DOHH2 (cell line): ENCODE data around the gene DNAJB7.
"Not testable (repeated sequence)": the region's sequence is repeated elsewhere in the genome, so short reads cannot be mapped to it uniquely, and the experiment has no call there.

ENCODE experiments used
- H3F3A ChIP-seq: fragments of 200-600 bp; sonication (generic), shearing (Covaris generic); 2 replicates; pipeline ENCODE4 v1.6.0; 2016; ENCODE audit warnings: antibody characterized with exemption, mild to moderate bottlenecking; ENCODE audit not compliant: control insufficient read depth, insufficient read depth
- H3K27ac ChIP-seq: fragments of 200-600 bp; sonication (generic); 2 replicates; pipeline ENCODE4 v1.5.1; 2014; ENCODE audit warnings: low read depth, mild to moderate bottlenecking, low read length, moderate library complexity
- H3K27me3 ChIP-seq: fragments of 200-600 bp; sonication (generic); 2 replicates; pipeline ENCODE4 v1.6.1; 2014; ENCODE audit warnings: mild to moderate bottlenecking, low read length, mixed read lengths; ENCODE audit not compliant: control insufficient read depth
- H3K36me3 ChIP-seq: fragments of 200-600 bp; sonication (generic); 2 replicates; pipeline ENCODE4 v1.6.1; 2014; ENCODE audit warnings: mild to moderate bottlenecking, low read length, moderate library complexity, mixed read lengths; ENCODE audit not compliant: control insufficient read depth
- H3K4me1 ChIP-seq: fragments of 200-600 bp; sonication (generic); 2 replicates; pipeline ENCODE4 v1.6.1; 2014; ENCODE audit warnings: mild to moderate bottlenecking, low read length, mixed read lengths; ENCODE audit not compliant: control insufficient read depth
- H3K4me2 ChIP-seq: fragments of 200-600 bp; sonication (generic); 2 replicates; pipeline ENCODE4 v1.6.0; 2014; ENCODE audit warnings: mild to moderate bottlenecking, low read length, moderate library complexity
- H3K4me3 ChIP-seq: fragments of 200-600 bp; sonication (generic); 2 replicates; pipeline ENCODE4 v1.5.1; 2014; ENCODE audit warnings: mild to moderate bottlenecking, low read length, mixed read lengths
- H3K79me2 ChIP-seq: fragments of 200-600 bp; sonication (generic); 2 replicates; pipeline ENCODE4 v1.6.1; 2014; ENCODE audit warnings: mild to moderate bottlenecking, low read length, mixed read lengths; ENCODE audit not compliant: control insufficient read depth
- H3K9me2 ChIP-seq: fragments of 200-600 bp; sonication (generic); replicated peaks from 2 replicates; pipeline ENCODE4 v1.6.1; 2014; ENCODE audit warnings: mild to moderate bottlenecking, low read length, mixed read lengths; ENCODE audit not compliant: control insufficient read depth
- H3K9me3 ChIP-seq: fragments of 200-600 bp; sonication (generic); 2 replicates; pipeline ENCODE4 v1.6.1; 2014; ENCODE audit warnings: antibody characterized with exemption, low read length, mixed read lengths; ENCODE audit not compliant: control insufficient read depth, insufficient read depth
- H4K20me1 ChIP-seq: fragments of 200-600 bp; sonication (generic); 2 replicates; pipeline ENCODE4 v1.6.0; 2014; ENCODE audit warnings: low read depth, mild to moderate bottlenecking, antibody characterized with exemption, low read length, moderate library complexity; ENCODE audit not compliant: control insufficient read depth, insufficient read depth
- EZH2phosphoT487 ChIP-seq: fragments of 200-600 bp; sonication (generic); IDR thresholded peaks from 2 replicates; pipeline ENCODE4 v1.6.1; 2017; ENCODE audit warnings: borderline replicate concordance, mild to moderate bottlenecking, antibody characterized with exemption, low read length, moderate library complexity, mixed read lengths
- TF ChIP-seq, protein P1 (sequence below): fragments of 200-600 bp; sonication (generic); IDR thresholded peaks from one replicate; pipeline ENCODE4 v1.5.1; 2014; ENCODE audit warnings: antibody characterized with exemption, mild to moderate bottlenecking, low read depth, low read length; ENCODE audit not compliant: poor library complexity, severe bottlenecking

DNAJB7 gene

DNA sequence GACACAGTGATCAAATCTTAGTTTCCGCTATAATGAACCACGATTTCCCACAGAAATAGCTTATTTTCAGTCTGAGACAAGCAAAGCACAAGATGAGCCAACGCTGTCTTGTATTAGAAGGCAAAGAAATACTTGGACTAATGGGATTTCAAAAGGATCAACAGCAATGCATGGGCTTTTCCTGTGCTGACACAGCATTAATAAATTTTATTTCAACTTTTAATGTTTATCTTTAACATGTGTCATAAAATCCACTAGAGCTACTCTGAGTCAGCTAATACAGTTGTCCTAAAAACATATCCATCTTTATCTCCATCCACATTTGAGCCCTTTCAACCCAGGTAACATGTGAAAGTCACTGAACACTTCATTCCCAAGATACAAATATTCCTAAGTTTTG is 27.3 kb downstream of the DNAJB7 start:
- Histone ChIP-seq H3K4me3 (no peak overlapping the region), H3K9me2 (no peaks in the 10 kb centered on the region), H3K9me3 (no peaks in the 10 kb centered on the region), H3K4me1 (no peaks in the 10 kb centered on the region), H3K27ac (no peak overlapping the region), H3K79me2 (peaks cover 24% of the 10 kb centered on the region), H3F3A (peaks cover 6% of the 10 kb centered on the region), H3K27me3 (no peaks in the 10 kb centered on the region), H4K20me1 (no peaks in the 10 kb centered on the region), H3K36me3 (peaks cover 86% of the 10 kb centered on the region), H3K4me2 (no peak overlapping the region)
- no peak for TF ChIP-seq EZH2phosphoT487
- TF ChIP-seq, protein P1, sequence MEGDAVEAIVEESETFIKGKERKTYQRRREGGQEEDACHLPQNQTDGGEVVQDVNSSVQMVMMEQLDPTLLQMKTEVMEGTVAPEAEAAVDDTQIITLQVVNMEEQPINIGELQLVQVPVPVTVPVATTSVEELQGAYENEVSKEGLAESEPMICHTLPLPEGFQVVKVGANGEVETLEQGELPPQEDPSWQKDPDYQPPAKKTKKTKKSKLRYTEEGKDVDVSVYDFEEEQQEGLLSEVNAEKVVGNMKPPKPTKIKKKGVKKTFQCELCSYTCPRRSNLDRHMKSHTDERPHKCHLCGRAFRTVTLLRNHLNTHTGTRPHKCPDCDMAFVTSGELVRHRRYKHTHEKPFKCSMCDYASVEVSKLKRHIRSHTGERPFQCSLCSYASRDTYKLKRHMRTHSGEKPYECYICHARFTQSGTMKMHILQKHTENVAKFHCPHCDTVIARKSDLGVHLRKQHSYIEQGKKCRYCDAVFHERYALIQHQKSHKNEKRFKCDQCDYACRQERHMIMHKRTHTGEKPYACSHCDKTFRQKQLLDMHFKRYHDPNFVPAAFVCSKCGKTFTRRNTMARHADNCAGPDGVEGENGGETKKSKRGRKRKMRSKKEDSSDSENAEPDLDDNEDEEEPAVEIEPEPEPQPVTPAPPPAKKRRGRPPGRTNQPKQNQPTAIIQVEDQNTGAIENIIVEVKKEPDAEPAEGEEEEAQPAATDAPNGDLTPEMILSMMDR, result no peak

DNA sequence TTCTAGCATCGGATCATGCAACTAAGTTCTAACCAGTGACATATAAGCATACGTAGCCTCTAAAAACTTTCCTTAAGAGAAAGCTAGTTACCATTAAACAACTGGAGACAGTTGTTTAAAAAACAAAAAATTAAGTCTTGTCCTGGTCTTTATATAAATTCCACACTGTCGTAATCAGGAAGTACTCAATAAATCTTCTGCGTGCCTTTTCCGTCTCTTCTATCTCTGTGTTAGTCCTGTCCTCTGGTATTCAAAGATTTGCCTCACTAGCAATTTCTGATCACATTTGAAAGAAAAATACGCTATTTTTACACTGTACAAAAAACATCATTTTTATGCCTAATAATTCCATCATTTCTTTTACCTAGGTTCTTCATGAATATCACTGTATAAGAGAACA is 32.8 kb downstream of the DNAJB7 start:
- Histone ChIP-seq H3K9me3 (no peaks in the 10 kb centered on the region), H4K20me1 (no peaks in the 10 kb centered on the region), H3K27ac (no peak overlapping the region), H3K27me3 (no peaks in the 10 kb centered on the region), H3K9me2 (no peaks in the 10 kb centered on the region), H3K4me1 (no peaks in the 10 kb centered on the region), H3K4me2 (no peak overlapping the region), H3K4me3 (no peak overlapping the region), H3K79me2 (no peaks in the 10 kb centered on the region), H3F3A (peaks cover 17% of the 10 kb centered on the region), H3K36me3 (peaks cover 71% of the 10 kb centered on the region)
- TF ChIP-seq EZH2phosphoT487, result no peak
- TF ChIP-seq, protein P1, result no peak

DNA sequence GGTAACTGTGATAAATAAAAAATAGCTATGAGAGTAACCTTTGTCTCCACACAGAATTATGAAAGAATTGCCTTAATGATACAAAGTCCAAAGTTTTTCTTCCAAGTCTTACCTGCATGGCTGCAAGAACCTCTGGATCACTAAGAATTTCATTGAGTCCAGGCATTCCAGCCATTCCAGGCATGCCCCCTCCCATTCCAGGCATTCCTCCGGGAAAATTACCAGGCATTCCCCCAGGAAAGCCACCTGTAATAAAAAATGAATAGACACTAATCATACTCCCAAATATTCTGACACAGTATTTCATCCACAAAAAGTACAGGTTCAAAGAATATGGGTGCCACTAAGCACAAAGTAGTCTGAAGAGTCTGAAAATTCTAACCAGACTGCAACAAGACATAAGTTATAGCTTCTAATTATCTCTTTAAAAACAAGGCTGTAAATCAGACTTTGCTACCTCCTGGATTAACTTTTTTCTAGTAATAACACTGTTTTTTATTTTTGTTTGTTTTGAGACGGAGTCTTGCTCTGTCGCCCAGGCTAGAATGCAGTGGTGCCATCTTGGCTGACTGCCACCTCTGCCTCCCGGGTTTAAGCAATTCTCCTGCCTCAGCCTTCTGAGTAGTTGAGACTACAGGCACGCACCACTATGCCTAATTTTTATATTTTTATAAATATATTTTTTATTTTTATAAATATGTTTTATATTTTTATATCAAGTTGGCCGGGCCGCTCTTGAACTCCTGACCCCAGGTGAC is 34.8 kb downstream of the DNAJB7 start:
- H3K4me1 ChIP-seq, result peaks cover 5% of the 10 kb centered on the region; the same call in 1 of the 2 replicates
- peaks cover 64% of the 10 kb centered on the region for H3K36me3 ChIP-seq
- no peaks in the 10 kb centered on the region for H3K9me2 ChIP-seq
- no peaks in the 10 kb centered on the region for H3K27me3 ChIP-seq
- TF ChIP-seq, protein P1, result no peak
- TF ChIP-seq EZH2phosphoT487, result no peak
- H3K4me2 ChIP-seq, result no peak overlapping the region
- no peaks in the 10 kb centered on the region for H3K79me2 ChIP-seq
- H4K20me1 ChIP-seq, result no peaks in the 10 kb centered on the region
- no peak overlapping the region for H3K4me3 ChIP-seq
- H3F3A ChIP-seq, result peaks cover 35% of the 10 kb centered on the region
- no peaks in the 10 kb centered on the region for H3K9me3 ChIP-seq
- H3K27ac ChIP-seq, result no peak overlapping the region

DNA sequence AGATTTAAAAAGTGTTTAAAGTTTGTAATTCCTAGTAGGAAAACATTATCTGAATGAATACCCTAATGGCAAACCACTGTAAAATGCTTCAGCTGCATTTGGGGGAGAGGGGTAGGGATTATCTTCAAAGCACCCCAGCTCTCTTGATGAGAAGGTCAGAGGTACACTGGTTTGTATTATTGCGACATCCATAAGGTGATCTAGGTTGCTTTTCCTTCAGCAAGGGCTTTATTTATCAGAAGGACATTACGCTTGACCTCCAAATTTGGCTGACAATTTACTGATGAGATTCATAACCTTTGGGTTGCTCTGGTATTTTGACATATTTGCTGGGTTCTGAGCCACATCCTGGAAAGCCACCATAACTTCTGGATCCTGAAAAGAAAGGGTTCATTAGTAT is 35.6 kb downstream of the DNAJB7 start:
- H3K9me3 ChIP-seq, H3K4me2 ChIP-seq: not testable (repeated sequence)
- peaks cover 58% of the 10 kb centered on the region for H3K36me3 ChIP-seq

More for the DNA sequence above, 35.6 kb downstream of the DNAJB7 start:
- H3F3A ChIP-seq, result peaks cover 36% of the 10 kb centered on the region
- not testable (repeated sequence) for H3K9me2 ChIP-seq, H4K20me1 ChIP-seq, H3K4me3 ChIP-seq, H3K4me1 ChIP-seq, H3K79me2 ChIP-seq, H3K27me3 ChIP-seq, H3K27ac ChIP-seq
